K562 (cell line): ENCODE measurements around the gene ATF4. TPM values are rescaled to one million over a fixed set of nuclear protein-coding genes. Genes with fewer than 3 reads are reported as not detected.

Experiments used
- CBFA2T3 ChIP-seq: fragments of 450-650 bp; IDR thresholded peaks from 2 replicates; pipeline ENCODE4 v1.6.1; 2017
- KAT7 ChIP-seq: sonication (generic); formaldehyde crosslinking; IDR thresholded peaks from 2 replicates; pipeline ENCODE4 v1.8.0; 2022; ENCODE audit warnings: missing genetic modification reagents, mild to moderate bottlenecking, borderline replicate concordance
- MCM5 ChIP-seq: fragments of 450-650 bp; IDR thresholded peaks from 2 replicates; pipeline ENCODE4 v1.6.1; 2016; ENCODE audit warnings: low read depth
- RBM39 ChIP-seq: fragments of 200-400 bp; formaldehyde crosslinking; optimal IDR thresholded peaks from 2 replicates; pipeline ENCODE3; 2018; ENCODE audit warnings: low read depth, low read length
- SLC30A9 ChIP-seq: fragments of 250-450 bp; sonication (Bioruptor Pico); IDR thresholded peaks from 2 replicates; pipeline ENCODE4 v1.8.0; 2022; ENCODE audit warnings: mild to moderate bottlenecking, moderate library complexity
- TCF7L2 ChIP-seq: fragments of 150-350 bp; IDR thresholded peaks from 2 replicates; pipeline ENCODE4 v1.6.1; 2016; ENCODE audit warnings: low read depth, mild to moderate bottlenecking, low read length, moderate library complexity
- TFAM ChIP-seq: fragments of 250-450 bp; sonication (Bioruptor Pico); conservative IDR thresholded peaks from 2 replicates; pipeline ENCODE4 v1.5.0; 2021; ENCODE audit warnings: mild to moderate bottlenecking, moderate library complexity
- TGIF2 ChIP-seq: sonication (generic); formaldehyde crosslinking; IDR thresholded peaks from 2 replicates; pipeline ENCODE4 v1.8.1; 2022; ENCODE audit warnings: mild to moderate bottlenecking, missing genetic modification reagents, moderate library complexity
- polyA plus RNA-seq, 8 experiments: library from polyadenylated mRNA; depleted of rRNA in 4 of 8; stranded (reverse) in 5 of 8; unstranded in 3 of 8; fragments of >200 nt; fragmentation: Nextera tagmentation in 2 of 8; fragmentation: Illumina TruSeq in 1 of 8; extraction: Ambion mirVana in 2 of 8; extraction: Trizol in 1 of 8; gene quantifications; 2 replicates each; pipeline versions ENCODE4 v1.2.1 to v1.2.3, GENCODE V29; 2011 to 2014; ENCODE audit warnings: inconsistent platforms in 1 of 8, missing spikeins in 1 of 8
- total RNA-seq, 7 experiments: library from RNA; depleted of rRNA in 6 of 7; stranded (reverse); fragments of >200 nt in 6 of 7; fragmentation: Illumina TruSeq in 2 of 7; extraction: Trizol in 2 of 7; gene quantifications; 2 replicates each; pipeline versions ENCODE4 v1.2.1 to v1.2.3, GENCODE V29; 2011 to 2021; ENCODE audit warnings: low replicate concordance in 1 of 7
- TF ChIP-seq, protein P1 (sequence below): sonication (generic); formaldehyde crosslinking; IDR thresholded peaks from 2 replicates; pipeline ENCODE4 v1.8.0; 2023; ENCODE audit warnings: missing genetic modification reagents, mild to moderate bottlenecking, borderline replicate concordance
- TF ChIP-seq, protein P2 (sequence below): IDR thresholded peaks from 3 replicates; pipeline ENCODE4 v1.6.1; 2011; ENCODE audit warnings: borderline replicate concordance, mild to moderate bottlenecking, moderate library complexity; ENCODE audit not compliant: insufficient read length; ENCODE audit errors: extremely low read depth
- TF ChIP-seq, protein P3 (sequence below): sonication (generic); formaldehyde crosslinking; IDR thresholded peaks from 2 replicates; pipeline ENCODE4 v1.8.0; 2022; ENCODE audit warnings: mild to moderate bottlenecking, missing genetic modification reagents
- TF ChIP-seq, protein P4 (sequence below): fragments of 250-450 bp; sonication (Bioruptor Pico); IDR thresholded peaks from 2 replicates; pipeline ENCODE4 v1.5.1; 2021; ENCODE audit warnings: mild to moderate bottlenecking
- TF ChIP-seq, protein P5 (sequence below): fragments of 450-650 bp; IDR thresholded peaks from 2 replicates; pipeline ENCODE4 v1.6.1; 2018; ENCODE audit not compliant: partially characterized antibody

The ATF4 gene
- total and polyA plus RNA-seq, 9 of the 15 experiments (the other 6 are each of a cell fraction or from before 2014, with no cell fraction given): 93.1 to 723 (median 355) TPM

DNA sequence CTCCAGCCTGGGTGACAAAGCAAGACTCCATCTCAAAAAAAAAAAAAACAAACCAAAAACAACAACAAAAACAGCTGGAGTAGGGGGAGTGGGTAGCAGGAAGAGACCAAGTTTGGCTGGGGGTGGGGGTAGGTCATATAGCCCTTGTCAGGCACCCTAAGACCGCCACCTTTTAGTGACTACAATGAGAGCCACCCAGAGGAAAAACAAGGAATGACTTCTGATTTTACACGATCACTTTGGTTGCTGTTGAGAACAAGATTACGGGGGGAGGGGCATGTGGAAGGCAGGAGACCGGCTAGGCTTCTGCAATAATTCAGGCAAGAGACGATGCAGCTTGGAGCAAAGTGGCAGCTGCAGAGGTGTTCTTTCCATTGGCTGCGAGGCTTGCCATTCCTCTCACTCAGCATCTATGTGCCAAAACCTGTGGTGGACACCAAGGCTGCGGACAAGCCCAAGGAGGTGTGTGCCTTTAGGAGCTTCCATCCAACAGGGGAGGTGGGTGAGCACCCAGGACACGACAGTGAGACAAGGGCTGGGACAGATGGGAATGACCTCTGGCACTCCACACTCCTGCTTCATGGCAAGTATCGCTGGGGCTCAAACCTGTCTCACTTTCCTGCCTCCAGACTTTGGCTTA is 10.4 kb downstream of the ATF4 start (continued):
- TF ChIP-seq, protein P1, sequence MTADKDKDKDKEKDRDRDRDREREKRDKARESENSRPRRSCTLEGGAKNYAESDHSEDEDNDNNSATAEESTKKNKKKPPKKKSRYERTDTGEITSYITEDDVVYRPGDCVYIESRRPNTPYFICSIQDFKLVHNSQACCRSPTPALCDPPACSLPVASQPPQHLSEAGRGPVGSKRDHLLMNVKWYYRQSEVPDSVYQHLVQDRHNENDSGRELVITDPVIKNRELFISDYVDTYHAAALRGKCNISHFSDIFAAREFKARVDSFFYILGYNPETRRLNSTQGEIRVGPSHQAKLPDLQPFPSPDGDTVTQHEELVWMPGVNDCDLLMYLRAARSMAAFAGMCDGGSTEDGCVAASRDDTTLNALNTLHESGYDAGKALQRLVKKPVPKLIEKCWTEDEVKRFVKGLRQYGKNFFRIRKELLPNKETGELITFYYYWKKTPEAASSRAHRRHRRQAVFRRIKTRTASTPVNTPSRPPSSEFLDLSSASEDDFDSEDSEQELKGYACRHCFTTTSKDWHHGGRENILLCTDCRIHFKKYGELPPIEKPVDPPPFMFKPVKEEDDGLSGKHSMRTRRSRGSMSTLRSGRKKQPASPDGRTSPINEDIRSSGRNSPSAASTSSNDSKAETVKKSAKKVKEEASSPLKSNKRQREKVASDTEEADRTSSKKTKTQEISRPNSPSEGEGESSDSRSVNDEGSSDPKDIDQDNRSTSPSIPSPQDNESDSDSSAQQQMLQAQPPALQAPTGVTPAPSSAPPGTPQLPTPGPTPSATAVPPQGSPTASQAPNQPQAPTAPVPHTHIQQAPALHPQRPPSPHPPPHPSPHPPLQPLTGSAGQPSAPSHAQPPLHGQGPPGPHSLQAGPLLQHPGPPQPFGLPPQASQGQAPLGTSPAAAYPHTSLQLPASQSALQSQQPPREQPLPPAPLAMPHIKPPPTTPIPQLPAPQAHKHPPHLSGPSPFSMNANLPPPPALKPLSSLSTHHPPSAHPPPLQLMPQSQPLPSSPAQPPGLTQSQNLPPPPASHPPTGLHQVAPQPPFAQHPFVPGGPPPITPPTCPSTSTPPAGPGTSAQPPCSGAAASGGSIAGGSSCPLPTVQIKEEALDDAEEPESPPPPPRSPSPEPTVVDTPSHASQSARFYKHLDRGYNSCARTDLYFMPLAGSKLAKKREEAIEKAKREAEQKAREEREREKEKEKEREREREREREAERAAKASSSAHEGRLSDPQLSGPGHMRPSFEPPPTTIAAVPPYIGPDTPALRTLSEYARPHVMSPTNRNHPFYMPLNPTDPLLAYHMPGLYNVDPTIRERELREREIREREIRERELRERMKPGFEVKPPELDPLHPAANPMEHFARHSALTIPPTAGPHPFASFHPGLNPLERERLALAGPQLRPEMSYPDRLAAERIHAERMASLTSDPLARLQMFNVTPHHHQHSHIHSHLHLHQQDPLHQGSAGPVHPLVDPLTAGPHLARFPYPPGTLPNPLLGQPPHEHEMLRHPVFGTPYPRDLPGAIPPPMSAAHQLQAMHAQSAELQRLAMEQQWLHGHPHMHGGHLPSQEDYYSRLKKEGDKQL (CRISPR knock-in tag): no peak
- TF ChIP-seq, protein P2, sequence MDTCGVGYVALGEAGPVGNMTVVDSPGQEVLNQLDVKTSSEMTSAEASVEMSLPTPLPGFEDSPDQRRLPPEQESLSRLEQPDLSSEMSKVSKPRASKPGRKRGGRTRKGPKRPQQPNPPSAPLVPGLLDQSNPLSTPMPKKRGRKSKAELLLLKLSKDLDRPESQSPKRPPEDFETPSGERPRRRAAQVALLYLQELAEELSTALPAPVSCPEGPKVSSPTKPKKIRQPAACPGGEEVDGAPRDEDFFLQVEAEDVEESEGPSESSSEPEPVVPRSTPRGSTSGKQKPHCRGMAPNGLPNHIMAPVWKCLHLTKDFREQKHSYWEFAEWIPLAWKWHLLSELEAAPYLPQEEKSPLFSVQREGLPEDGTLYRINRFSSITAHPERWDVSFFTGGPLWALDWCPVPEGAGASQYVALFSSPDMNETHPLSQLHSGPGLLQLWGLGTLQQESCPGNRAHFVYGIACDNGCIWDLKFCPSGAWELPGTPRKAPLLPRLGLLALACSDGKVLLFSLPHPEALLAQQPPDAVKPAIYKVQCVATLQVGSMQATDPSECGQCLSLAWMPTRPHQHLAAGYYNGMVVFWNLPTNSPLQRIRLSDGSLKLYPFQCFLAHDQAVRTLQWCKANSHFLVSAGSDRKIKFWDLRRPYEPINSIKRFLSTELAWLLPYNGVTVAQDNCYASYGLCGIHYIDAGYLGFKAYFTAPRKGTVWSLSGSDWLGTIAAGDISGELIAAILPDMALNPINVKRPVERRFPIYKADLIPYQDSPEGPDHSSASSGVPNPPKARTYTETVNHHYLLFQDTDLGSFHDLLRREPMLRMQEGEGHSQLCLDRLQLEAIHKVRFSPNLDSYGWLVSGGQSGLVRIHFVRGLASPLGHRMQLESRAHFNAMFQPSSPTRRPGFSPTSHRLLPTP: no peak
- TF ChIP-seq TCF7L2 (no peak; the same call in 1 of the 2 replicates), CBFA2T3 (peak; percentile 9; the same call in 1 of the 2 replicates), TFAM (CRISPR knock-in tag) (no peak), SLC30A9 (CRISPR knock-in tag) (no peak), KAT7 (CRISPR knock-in tag) (no peak), RBM39 (no peak), MCM5 (no peak), TGIF2 (CRISPR knock-in tag) (no peak)
- TF ChIP-seq, protein P3, sequence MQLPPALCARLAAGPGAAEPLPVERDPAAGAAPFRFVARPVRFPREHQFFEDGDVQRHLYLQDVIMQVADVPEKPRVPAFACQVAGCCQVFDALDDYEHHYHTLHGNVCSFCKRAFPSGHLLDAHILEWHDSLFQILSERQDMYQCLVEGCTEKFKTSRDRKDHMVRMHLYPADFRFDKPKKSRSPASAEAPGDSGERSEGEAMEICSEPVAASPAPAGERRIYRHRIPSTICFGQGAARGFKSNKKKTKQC (CRISPR knock-in tag): no peak
- TF ChIP-seq, protein P4, sequence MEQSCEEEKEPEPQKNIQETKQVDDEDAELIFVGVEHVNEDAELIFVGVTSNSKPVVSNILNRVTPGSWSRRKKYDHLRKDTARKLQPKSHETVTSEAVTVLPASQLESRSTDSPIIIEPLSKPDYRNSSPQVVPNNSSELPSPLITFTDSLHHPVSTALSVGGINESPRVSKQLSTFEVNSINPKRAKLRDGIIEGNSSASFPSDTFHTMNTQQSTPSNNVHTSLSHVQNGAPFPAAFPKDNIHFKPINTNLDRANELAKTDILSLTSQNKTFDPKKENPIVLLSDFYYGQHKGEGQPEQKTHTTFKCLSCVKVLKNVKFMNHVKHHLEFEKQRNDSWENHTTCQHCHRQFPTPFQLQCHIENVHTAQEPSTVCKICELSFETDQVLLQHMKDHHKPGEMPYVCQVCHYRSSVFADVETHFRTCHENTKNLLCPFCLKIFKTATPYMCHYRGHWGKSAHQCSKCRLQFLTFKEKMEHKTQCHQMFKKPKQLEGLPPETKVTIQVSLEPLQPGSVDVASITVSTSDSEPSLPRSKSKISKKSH (CRISPR knock-in tag): no peak
- TF ChIP-seq, protein P5, sequence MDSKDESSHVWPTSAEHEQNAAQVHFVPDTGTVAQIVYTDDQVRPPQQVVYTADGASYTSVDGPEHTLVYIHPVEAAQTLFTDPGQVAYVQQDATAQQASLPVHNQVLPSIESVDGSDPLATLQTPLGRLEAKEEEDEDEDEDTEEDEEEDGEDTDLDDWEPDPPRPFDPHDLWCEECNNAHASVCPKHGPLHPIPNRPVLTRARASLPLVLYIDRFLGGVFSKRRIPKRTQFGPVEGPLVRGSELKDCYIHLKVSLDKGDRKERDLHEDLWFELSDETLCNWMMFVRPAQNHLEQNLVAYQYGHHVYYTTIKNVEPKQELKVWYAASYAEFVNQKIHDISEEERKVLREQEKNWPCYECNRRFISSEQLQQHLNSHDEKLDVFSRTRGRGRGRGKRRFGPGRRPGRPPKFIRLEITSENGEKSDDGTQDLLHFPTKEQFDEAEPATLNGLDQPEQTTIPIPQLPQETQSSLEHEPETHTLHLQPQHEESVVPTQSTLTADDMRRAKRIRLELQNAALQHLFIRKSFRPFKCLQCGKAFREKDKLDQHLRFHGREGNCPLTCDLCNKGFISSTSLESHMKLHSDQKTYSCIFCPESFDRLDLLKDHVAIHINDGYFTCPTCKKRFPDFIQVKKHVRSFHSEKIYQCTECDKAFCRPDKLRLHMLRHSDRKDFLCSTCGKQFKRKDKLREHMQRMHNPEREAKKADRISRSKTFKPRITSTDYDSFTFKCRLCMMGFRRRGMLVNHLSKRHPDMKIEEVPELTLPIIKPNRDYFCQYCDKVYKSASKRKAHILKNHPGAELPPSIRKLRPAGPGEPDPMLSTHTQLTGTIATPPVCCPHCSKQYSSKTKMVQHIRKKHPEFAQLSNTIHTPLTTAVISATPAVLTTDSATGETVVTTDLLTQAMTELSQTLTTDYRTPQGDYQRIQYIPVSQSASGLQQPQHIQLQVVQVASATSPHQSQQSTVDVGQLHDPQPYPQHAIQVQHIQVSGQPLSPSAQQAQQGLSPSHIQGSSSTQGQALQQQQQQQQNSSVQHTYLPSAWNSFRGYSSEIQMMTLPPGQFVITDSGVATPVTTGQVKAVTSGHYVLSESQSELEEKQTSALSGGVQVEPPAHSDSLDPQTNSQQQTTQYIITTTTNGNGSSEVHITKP: peak; percentile 96
